ENCODE measurements around the gene KLHL7. TPM values are rescaled to one million over a fixed set of nuclear protein-coding genes. Genes with fewer than 3 reads are reported as not detected.

Gene KLHL7
- total RNA-seq, 1 experiment from 2014 or later = 20.6 TPM

- no peaks in the 10 kb centered on the region for H3K9me3 ChIP-seq (ENCODE audit: control insufficient read depth in 1 of 2, insufficient read depth in 1 of 2, low read depth in 1 of 2, low read length in 2 of 2)
- BruUV-seq (replicated peaks) = no TSS peak
- no peak overlapping the region for H2AFZ ChIP-seq (ENCODE audit: low read depth, low read length, poor library complexity, severe bottlenecking)
- no peak overlapping the region for H3K4me3 ChIP-seq (replicated peaks in 1 of 2; ENCODE audit: low read depth in 1 of 2, low read length in 2 of 2)
- POLR2A ChIA-PET = no interaction called here
- RAD21 ChIA-PET (ENCODE audit: low non-redundant PET in 1 of 2, low total read pairs in 2 of 2, uncharacterized antibody in 2 of 2, unreplicated experiment in 2 of 2) = no interaction called here
- ATAC-seq (no peak), DNase-seq (ENCODE audit: low read depth, low spot score) (no peak)
- no peak overlapping the region for H3K9ac ChIP-seq (ENCODE audit: low read length)
- no peaks in the 10 kb centered on the region for H3K9me2 ChIP-seq (ENCODE audit: insufficient read depth)
- intact Hi-C loops (cut with micrococcal nuclease) = no loop called here
- H3K4me2 ChIP-seq (ENCODE audit: low read length) = no peak overlapping the region
- TF ChIP-seq EGR1 (IDR thresholded peaks at IDR 0.05; ENCODE audit: low read depth) (no peak), SRF (IDR thresholded peaks at IDR 0.05; ENCODE audit: low read depth) (no peak)
- no peak overlapping the region for H3K27ac ChIP-seq (ENCODE audit: low read depth, low read length)
- no peaks in the 10 kb centered on the region for H4K20me1 ChIP-seq (ENCODE audit: insufficient read depth)
- no peaks in the 10 kb centered on the region for H3K27me3 ChIP-seq (ENCODE audit: insufficient read depth, low read length)
- H3K4me1 ChIP-seq (ENCODE audit: control insufficient read depth in 1 of 2, insufficient read depth in 2 of 2, low read length in 2 of 2) = no peaks in the 10 kb centered on the region
- CTCF ChIA-PET = no interaction called here
- no peaks in the 10 kb centered on the region for H3K36me3 ChIP-seq (ENCODE audit: control insufficient read depth in 1 of 2, insufficient read depth in 2 of 2, low read length in 2 of 2)
- 0 out of 2 replicates have a peak, but pooled peaks cover 7% of the 10 kb centered on the region for H3K79me2 ChIP-seq (ENCODE audit: insufficient read depth, low read length)
Measured at GRCh38 chr7:23120106-23120505, 14.5 kb downstream of the KLHL7 start.

- no peak for DNase-seq (ENCODE audit: low read depth, low spot score)
- Histone ChIP-seq H4K20me1 (ENCODE audit: insufficient read depth) (no peaks in the 10 kb centered on the region), H3K4me1 (ENCODE audit: control insufficient read depth in 1 of 2, insufficient read depth in 2 of 2, low read length in 2 of 2) (no peaks in the 10 kb centered on the region), H3K9ac (ENCODE audit: low read length) (no peak overlapping the region), H3K36me3 (ENCODE audit: control insufficient read depth in 1 of 2, insufficient read depth in 2 of 2, low read length in 2 of 2) (peaks cover 0 to 3% of the 10 kb centered on the region in 2 experiments; a peak in 1 of 4 replicates), H2AFZ (ENCODE audit: low read depth, low read length, poor library complexity, severe bottlenecking) (no peak overlapping the region), H3K9me3 (ENCODE audit: control insufficient read depth in 1 of 2, insufficient read depth in 1 of 2, low read depth in 1 of 2, low read length in 2 of 2) (no peaks in the 10 kb centered on the region), H3K9me2 (ENCODE audit: insufficient read depth) (no peaks in the 10 kb centered on the region), H3K4me2 (ENCODE audit: low read length) (no peak overlapping the region), H3K4me3 (replicated peaks in 1 of 2; ENCODE audit: low read depth in 1 of 2, low read length in 2 of 2) (no peak overlapping the region), H3K79me2 (ENCODE audit: insufficient read depth, low read length) (0 out of 2 replicates have a peak, but pooled peaks cover 2% of the 10 kb centered on the region), H3K27me3 (ENCODE audit: insufficient read depth, low read length) (no peaks in the 10 kb centered on the region), H3K27ac (ENCODE audit: low read depth, low read length) (no peak overlapping the region)
- POLR2A ChIA-PET = no interaction called here
- CTCF ChIA-PET = no interaction called here
- RAD21 ChIA-PET (ENCODE audit: low non-redundant PET in 1 of 2, low total read pairs in 2 of 2, uncharacterized antibody in 2 of 2, unreplicated experiment in 2 of 2) = no interaction called here
- TF ChIP-seq JUND (IDR thresholded peaks at IDR 0.05) (no peak), SP1 (IDR thresholded peaks at IDR 0.05; ENCODE audit: low read depth) (no peak), RAD21 (IDR thresholded peaks at IDR 0.05; ENCODE audit: low read depth) (no peak), YY1 (IDR thresholded peaks at IDR 0.05; ENCODE audit: extremely low read depth, insufficient replicate concordance, low read depth, low read length) (no peak), SRF (IDR thresholded peaks at IDR 0.05; ENCODE audit: low read depth) (no peak), POLR2A (IDR thresholded peaks at IDR 0.05; ENCODE audit: borderline replicate concordance, extremely low read depth, insufficient read depth, insufficient read length) (no peak), TCF7L2 (IDR thresholded peaks at IDR 0.05; ENCODE audit: borderline replicate concordance, extremely low read depth, insufficient read depth, insufficient read length) (no peak), EGR1 (IDR thresholded peaks at IDR 0.05; ENCODE audit: low read depth) (no peak), CEBPB (IDR thresholded peaks at IDR 0.05; ENCODE audit: low read depth) (no peak), SIN3A (IDR thresholded peaks at IDR 0.05; ENCODE audit: low read depth) (no peak), EZH2phosphoT487 (IDR thresholded peaks at IDR 0.05; ENCODE audit: borderline replicate concordance) (no peak)
- ATAC-seq = no peak
- no TSS peak for BruUV-seq (replicated peaks)
- intact Hi-C loops (cut with micrococcal nuclease) = no loop called here
Measured at GRCh38 chr7:23121165-23121564, 15.6 kb downstream of the KLHL7 start.

Measured in HCT116 (cell line).